H9 (cell line): ENCODE data around the gene ADGRG1. TPM values are rescaled to one million over a fixed set of nuclear protein-coding genes. Genes with fewer than 3 reads are reported as not detected.

Experiments
- DNase-seq: peaks from one replicate; pipeline ENCODE4 v3.0.0-alpha.2; 2017
- H2AFZ ChIP-seq: one replicate; pipeline ENCODE4 v1.6.1; 2013; ENCODE audit warnings: mild to moderate bottlenecking, low read length, control low read depth, moderate library complexity
- H2AK5ac ChIP-seq: 2 replicates; pipeline ENCODE4 v1.6.1; 2013; ENCODE audit warnings: low read length, control low read depth, mixed read lengths; ENCODE audit not compliant: insufficient read length
- H2BK120ac ChIP-seq: one replicate; pipeline ENCODE4 v1.6.1; 2013; ENCODE audit warnings: low read depth, mild to moderate bottlenecking, low read length, control low read depth, inconsistent platforms; ENCODE audit not compliant: poor library complexity, severe bottlenecking
- H2BK12ac ChIP-seq: 2 replicates; pipeline ENCODE4 v1.6.1; 2013; ENCODE audit warnings: low read length, control low read depth, mixed read lengths, low read depth; ENCODE audit not compliant: insufficient read length
- H2BK15ac ChIP-seq: 2 replicates; pipeline ENCODE4 v1.6.1; 2013; ENCODE audit warnings: low read depth, low read length, control low read depth
- H2BK20ac ChIP-seq: one replicate; pipeline ENCODE4 v1.6.1; 2013; ENCODE audit warnings: low read depth, mild to moderate bottlenecking, low read length, control low read depth, inconsistent platforms; ENCODE audit not compliant: poor library complexity, severe bottlenecking
- H2BK5ac ChIP-seq: 2 replicates; pipeline ENCODE4 v1.6.1; 2013; ENCODE audit warnings: low read length, control low read depth, mixed read lengths; ENCODE audit not compliant: insufficient read length
- H3K14ac ChIP-seq: 2 replicates; pipeline ENCODE4 v1.6.1; 2013; ENCODE audit warnings: low read length, control low read depth; ENCODE audit not compliant: insufficient read depth
- H3K18ac ChIP-seq: 2 replicates; pipeline ENCODE4 v1.6.1; 2013; ENCODE audit warnings: low read depth, mild to moderate bottlenecking, mixed read lengths, low read length, control low read depth; ENCODE audit not compliant: insufficient read length
- H3K23ac ChIP-seq: 2 replicates; pipeline ENCODE4 v1.6.1; 2013; ENCODE audit warnings: low read length, control low read depth, mixed read lengths, low read depth; ENCODE audit not compliant: insufficient read length
- H3K23me2 ChIP-seq: 2 replicates; pipeline ENCODE4 v1.6.1; 2013; ENCODE audit warnings: low read depth, mild to moderate bottlenecking, mixed read lengths, low read length, control low read depth; ENCODE audit not compliant: insufficient read length, poor library complexity, severe bottlenecking
- H3K27ac ChIP-seq: 2 replicates; pipeline ENCODE4 v1.5.1; 2013; ENCODE audit warnings: low read length, control low read depth, mixed read lengths, low read depth; ENCODE audit not compliant: insufficient read length
- H3K27me3 ChIP-seq: 2 replicates; pipeline ENCODE4 v1.6.1; 2013; ENCODE audit warnings: low read length, control low read depth, inconsistent platforms; ENCODE audit not compliant: insufficient read depth
- H3K4ac ChIP-seq: 2 replicates; pipeline ENCODE4 v1.6.1; 2013; ENCODE audit warnings: low read depth, mild to moderate bottlenecking, control low read depth, inconsistent platforms, low read length, moderate library complexity
- H3K4me1 ChIP-seq: 2 replicates; pipeline ENCODE4 v1.6.1; 2013; ENCODE audit warnings: low read length, control low read depth, inconsistent platforms; ENCODE audit not compliant: insufficient read depth
- H3K4me2 ChIP-seq: 2 replicates; pipeline ENCODE4 v1.6.1; 2013; ENCODE audit warnings: low read length, control low read depth, mixed read lengths; ENCODE audit not compliant: insufficient read length, insufficient read depth
- H3K56ac ChIP-seq: 2 replicates; pipeline ENCODE4 v1.6.1; 2013; ENCODE audit warnings: low read depth, mild to moderate bottlenecking, mixed read lengths, low read length, control low read depth; ENCODE audit not compliant: insufficient read length
- H3K79me1 ChIP-seq: 2 replicates; pipeline ENCODE4 v1.6.1; 2013; ENCODE audit warnings: low read depth, mild to moderate bottlenecking, moderate library complexity, low read length, control low read depth, inconsistent platforms; ENCODE audit not compliant: insufficient read depth, poor library complexity, severe bottlenecking
- H3K79me2 ChIP-seq: 2 replicates; pipeline ENCODE4 v1.6.1; 2013; ENCODE audit warnings: low read length, control low read depth, inconsistent platforms; ENCODE audit not compliant: insufficient read depth
- H3K9ac ChIP-seq: 2 replicates; pipeline ENCODE4 v1.6.1; 2013; ENCODE audit warnings: low read length, control low read depth, mixed read lengths; ENCODE audit not compliant: insufficient read length; ENCODE audit errors: extremely low read depth
- H3K9me3 ChIP-seq: one replicate; pipeline ENCODE4 v1.6.1; 2013; ENCODE audit warnings: low read depth, low read length, inconsistent platforms; ENCODE audit not compliant: control insufficient read depth
- H3T11ph ChIP-seq: one replicate; pipeline ENCODE4 v1.6.1; 2013; ENCODE audit warnings: mild to moderate bottlenecking, low read length, control low read depth, inconsistent platforms
- H4K20me1 ChIP-seq: one replicate; pipeline ENCODE4 v1.6.1; 2013; ENCODE audit not compliant: control insufficient read depth, insufficient read length, insufficient read depth
- H4K5ac ChIP-seq: 2 replicates; pipeline ENCODE4 v1.6.1; 2013; ENCODE audit warnings: low read depth, mild to moderate bottlenecking, mixed read lengths, low read length, control low read depth; ENCODE audit not compliant: insufficient read length
- H4K8ac ChIP-seq: replicated peaks from 2 replicates; pipeline ENCODE4 v1.6.1; 2013; ENCODE audit warnings: low read length, control low read depth, mixed read lengths, low read depth; ENCODE audit not compliant: insufficient read length
- H4K91ac ChIP-seq: 2 replicates; pipeline ENCODE4 v1.6.1; 2013; ENCODE audit warnings: low read depth, mild to moderate bottlenecking, moderate library complexity, mixed read lengths, low read length, control low read depth; ENCODE audit not compliant: insufficient read length
- H3K27ac Mint-ChIP-seq, 3 experiments: 2 replicates in 2 of 3; 3 replicates in 1 of 3; pipeline ENCODE4 v1.8.0; 2020 to 2021; ENCODE audit warnings: mixed read lengths in 3 of 3, mild to moderate bottlenecking in 1 of 3, moderate library complexity in 1 of 3
- H3K27me3 Mint-ChIP-seq: 2 replicates; pipeline ENCODE4 v1.8.0; 2021; ENCODE audit warnings: low read depth, mild to moderate bottlenecking, moderate library complexity, mixed read lengths
- H3K36me3 Mint-ChIP-seq, 3 experiments: 2 replicates in 2 of 3; 3 replicates in 1 of 3; pipeline ENCODE4 v1.8.0; 2020 to 2021; ENCODE audit warnings: low read depth in 3 of 3, mixed read lengths in 3 of 3; ENCODE audit not compliant: insufficient read depth in 1 of 3
- H3K4me1 Mint-ChIP-seq, 2 experiments: 2 replicates each; pipeline ENCODE4 v1.8.0; 2020; ENCODE audit warnings: mixed read lengths in 2 of 2
- H3K4me3 Mint-ChIP-seq, 2 experiments: 2 replicates in 1 of 2; 3 replicates in 1 of 2; pipeline ENCODE4 v1.8.0; 2020 to 2021; ENCODE audit warnings: mild to moderate bottlenecking in 2 of 2, mixed read lengths in 2 of 2, moderate library complexity in 1 of 2
- H3K9me3 Mint-ChIP-seq, 2 experiments: 2 replicates in 1 of 2; 3 replicates in 1 of 2; pipeline ENCODE4 v1.8.0; 2020; ENCODE audit warnings: mild to moderate bottlenecking in 2 of 2, mixed read lengths in 2 of 2, moderate library complexity in 1 of 2
- WGBS: extraction: QIAGEN DNeasy Blood & Tissue Kit; methylation state at CpG from one replicate; pipeline ENCODE4 v1.1.7; 2013; ENCODE audit warnings: missing lambda C conversion rate, low lambda C conversion rate, mixed read lengths; ENCODE audit not compliant: insufficient read length; ENCODE audit errors: extremely low coverage; 5-methylcytosine and 5-hydroxymethylcytosine counted together
- total RNA-seq: library from RNA; stranded (reverse); gene quantifications from 2 replicates; pipeline ENCODE4 v1.2.1, GENCODE V29; 2021
- TF ChIP-seq, protein P1 (sequence below): fragments of 200-600 bp; sonication (generic); conservative IDR thresholded peaks from 3 replicates; pipeline ENCODE4 v1.8.0; 2021; ENCODE audit warnings: antibody characterized with exemption, mild to moderate bottlenecking

Gene ADGRG1
- total RNA-seq, 1 experiment from 2014 or later: 1.1 TPM

DNA sequence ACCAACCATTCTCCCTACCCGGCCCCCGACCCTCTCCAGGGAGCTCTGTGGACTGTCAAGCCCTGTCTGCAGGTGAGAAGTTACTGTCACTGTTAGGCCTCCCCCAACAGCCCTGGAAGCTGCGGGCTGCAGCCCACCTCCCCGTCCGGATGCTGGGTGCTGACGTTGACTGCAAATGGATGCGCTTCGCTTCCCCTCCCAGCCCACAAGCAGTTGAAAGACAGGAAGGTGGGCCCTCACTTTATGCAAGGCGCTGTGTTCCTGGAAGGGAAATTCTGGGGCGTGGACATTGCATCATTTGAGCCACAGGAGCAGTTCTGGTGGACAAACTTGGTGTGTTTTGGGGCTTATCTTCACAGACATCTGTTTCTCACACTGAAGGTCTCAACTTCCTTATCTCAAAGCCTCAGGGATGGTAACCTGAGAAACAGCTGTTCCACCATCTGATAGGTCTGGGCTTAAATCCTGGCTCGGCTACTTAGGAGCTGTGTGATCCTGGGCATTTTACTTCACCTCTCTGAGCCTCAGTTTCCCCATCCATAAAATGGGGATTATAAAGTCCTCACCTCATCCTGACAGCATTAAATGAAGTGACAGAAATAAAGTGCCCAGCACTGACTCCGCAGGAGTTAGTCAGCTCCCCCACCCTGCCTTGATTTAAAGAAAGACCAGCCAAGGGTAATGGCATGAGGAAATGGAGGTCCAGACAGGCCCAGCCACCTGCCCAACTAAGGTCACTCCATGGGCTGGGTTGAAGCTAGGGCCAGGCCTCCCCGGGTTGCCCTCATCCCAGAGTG, 61.5 kb downstream of the ADGRG1 start:
- no peak overlapping the region for H3K4me3 Mint-ChIP-seq
- DNase-seq: no peak
- no peak overlapping the region; a peak in 1 of 7 replicates for H3K27ac Mint-ChIP-seq

More for the DNA sequence above, 61.5 kb downstream of the ADGRG1 start:
- Histone ChIP-seq H4K91ac (no peak overlapping the region), H3K27ac (no peak overlapping the region), H2BK5ac (no peak overlapping the region), H3K14ac (no peak overlapping the region), H4K5ac (no peak overlapping the region), H3K4me1 (no peaks in the 10 kb centered on the region), H3K9ac (no peak overlapping the region), H2AK5ac (no peak overlapping the region), H3K23me2 (no peaks in the 10 kb centered on the region), H4K20me1 (no peaks in the 10 kb centered on the region), H2BK120ac (no peak overlapping the region), H3K79me2 (no peaks in the 10 kb centered on the region), H2BK20ac (no peak overlapping the region), H3K23ac (no peak overlapping the region), H3K27me3 (no peaks in the 10 kb centered on the region), H3K9me3 (no peaks in the 10 kb centered on the region), H4K8ac (no peak overlapping the region), H3K79me1 (no peaks in the 10 kb centered on the region), H3T11ph (no peak overlapping the region), H2BK15ac (no peak overlapping the region), H3K4me2 (no peak overlapping the region), H2BK12ac (no peak overlapping the region), H3K4ac (no peak overlapping the region), H3K18ac (no peak overlapping the region), H2AFZ (no peak overlapping the region), H3K56ac (no peak overlapping the region)
- H3K36me3 Mint-ChIP-seq: no peaks in the 10 kb centered on the region
- H3K9me3 Mint-ChIP-seq: no peaks in the 10 kb centered on the region
- H3K27me3 Mint-ChIP-seq: peaks cover 6% of the 10 kb centered on the region
- WGBS: no CpG with 5 or more reads among the region's 13 CpGs
- TF ChIP-seq, protein P1, sequence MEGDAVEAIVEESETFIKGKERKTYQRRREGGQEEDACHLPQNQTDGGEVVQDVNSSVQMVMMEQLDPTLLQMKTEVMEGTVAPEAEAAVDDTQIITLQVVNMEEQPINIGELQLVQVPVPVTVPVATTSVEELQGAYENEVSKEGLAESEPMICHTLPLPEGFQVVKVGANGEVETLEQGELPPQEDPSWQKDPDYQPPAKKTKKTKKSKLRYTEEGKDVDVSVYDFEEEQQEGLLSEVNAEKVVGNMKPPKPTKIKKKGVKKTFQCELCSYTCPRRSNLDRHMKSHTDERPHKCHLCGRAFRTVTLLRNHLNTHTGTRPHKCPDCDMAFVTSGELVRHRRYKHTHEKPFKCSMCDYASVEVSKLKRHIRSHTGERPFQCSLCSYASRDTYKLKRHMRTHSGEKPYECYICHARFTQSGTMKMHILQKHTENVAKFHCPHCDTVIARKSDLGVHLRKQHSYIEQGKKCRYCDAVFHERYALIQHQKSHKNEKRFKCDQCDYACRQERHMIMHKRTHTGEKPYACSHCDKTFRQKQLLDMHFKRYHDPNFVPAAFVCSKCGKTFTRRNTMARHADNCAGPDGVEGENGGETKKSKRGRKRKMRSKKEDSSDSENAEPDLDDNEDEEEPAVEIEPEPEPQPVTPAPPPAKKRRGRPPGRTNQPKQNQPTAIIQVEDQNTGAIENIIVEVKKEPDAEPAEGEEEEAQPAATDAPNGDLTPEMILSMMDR: no peak
- H3K4me1 Mint-ChIP-seq: peaks cover 5 to 20% of the 10 kb centered on the region in 2 experiments
